ENCODE data around the gene MEDAG. TPM values are rescaled to one million over a fixed set of nuclear protein-coding genes. Genes with fewer than 3 reads are reported as not detected.

The MEDAG gene
- total RNA-seq, 1 donor = 46.7 TPM

DNA sequence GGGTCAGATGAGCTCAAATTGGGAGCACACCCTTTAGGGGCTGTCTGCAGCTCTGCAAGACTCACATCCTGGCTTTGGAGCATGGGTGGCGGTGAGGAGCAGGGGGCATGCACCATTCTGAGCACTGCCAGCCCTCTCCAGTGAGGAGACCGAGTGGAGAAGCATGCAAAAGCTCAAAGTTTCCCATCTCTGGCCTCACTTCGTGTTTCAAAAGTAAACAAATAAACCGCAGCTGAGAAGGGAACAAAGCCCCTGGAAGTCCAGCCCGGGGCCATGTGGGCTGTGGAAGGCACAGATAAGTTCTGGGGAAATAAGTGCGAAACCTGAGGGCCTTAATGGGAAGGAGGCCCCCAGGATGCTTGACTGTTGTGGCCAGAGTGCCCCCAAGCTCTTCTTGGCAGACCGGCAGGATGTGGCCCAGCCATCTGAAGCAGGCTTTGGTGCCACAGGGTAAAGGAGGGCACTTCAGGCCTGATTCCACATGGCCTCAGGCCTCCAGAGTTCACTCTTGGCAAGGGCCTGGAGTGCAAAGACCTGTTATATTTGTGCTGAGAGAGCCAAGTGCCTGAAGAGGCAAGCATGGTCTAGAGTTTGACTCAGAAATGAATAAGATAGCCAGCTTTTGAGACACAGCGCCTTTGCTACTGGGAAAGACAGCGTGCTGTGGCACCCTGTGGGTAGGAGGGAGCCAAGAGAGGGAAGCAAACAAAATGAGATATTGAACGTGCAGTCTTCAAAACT lies 1.2 kb downstream of the MEDAG start:
- DNase-seq (ENCODE audit: insufficient read length, low spot score, missing footprints) = no peak
- Histone ChIP-seq H3K79me2 (ENCODE audit: insufficient read depth, low read length) (peaks cover 54% of the 10 kb centered on the region), H3K9me3 (ENCODE audit: low read depth, low read length) (no peaks in the 10 kb centered on the region), H3K4me2 (ENCODE audit: insufficient read depth, low read length) (peak overlapping the region; percentile 79), H3K36me3 (ENCODE audit: insufficient read depth, low read length) (peaks cover 17% of the 10 kb centered on the region), H3K27ac (ENCODE audit: low read depth, low read length) (peak overlapping the region; percentile 89), H3K4me1 (ENCODE audit: insufficient read depth, low read length) (peaks cover 25% of the 10 kb centered on the region), H3K27me3 (ENCODE audit: insufficient read depth, low read length) (no peaks in the 10 kb centered on the region), H2AFZ (ENCODE audit: low read length) (no peak overlapping the region), H3K4me3 (ENCODE audit: insufficient read depth, low read length) (peak overlapping the region; percentile 77), H4K20me1 (ENCODE audit: insufficient read depth, low read length) (peaks cover 7% of the 10 kb centered on the region)
- TF ChIP-seq, protein P1, sequence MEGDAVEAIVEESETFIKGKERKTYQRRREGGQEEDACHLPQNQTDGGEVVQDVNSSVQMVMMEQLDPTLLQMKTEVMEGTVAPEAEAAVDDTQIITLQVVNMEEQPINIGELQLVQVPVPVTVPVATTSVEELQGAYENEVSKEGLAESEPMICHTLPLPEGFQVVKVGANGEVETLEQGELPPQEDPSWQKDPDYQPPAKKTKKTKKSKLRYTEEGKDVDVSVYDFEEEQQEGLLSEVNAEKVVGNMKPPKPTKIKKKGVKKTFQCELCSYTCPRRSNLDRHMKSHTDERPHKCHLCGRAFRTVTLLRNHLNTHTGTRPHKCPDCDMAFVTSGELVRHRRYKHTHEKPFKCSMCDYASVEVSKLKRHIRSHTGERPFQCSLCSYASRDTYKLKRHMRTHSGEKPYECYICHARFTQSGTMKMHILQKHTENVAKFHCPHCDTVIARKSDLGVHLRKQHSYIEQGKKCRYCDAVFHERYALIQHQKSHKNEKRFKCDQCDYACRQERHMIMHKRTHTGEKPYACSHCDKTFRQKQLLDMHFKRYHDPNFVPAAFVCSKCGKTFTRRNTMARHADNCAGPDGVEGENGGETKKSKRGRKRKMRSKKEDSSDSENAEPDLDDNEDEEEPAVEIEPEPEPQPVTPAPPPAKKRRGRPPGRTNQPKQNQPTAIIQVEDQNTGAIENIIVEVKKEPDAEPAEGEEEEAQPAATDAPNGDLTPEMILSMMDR (IDR thresholded peaks at IDR 0.05; ENCODE audit: extremely low read depth, low read depth, low read length) = no peak

- H3K27ac ChIP-seq (ENCODE audit: low read depth, low read length) = peak overlapping the region; percentile 89
- peaks cover 66% of the 10 kb centered on the region for H3K79me2 ChIP-seq (ENCODE audit: insufficient read depth, low read length)
- TF ChIP-seq, protein P1 (IDR thresholded peaks at IDR 0.05; ENCODE audit: extremely low read depth, low read depth, low read length) = no peak
- peak; percentile 66 for DNase-seq (ENCODE audit: insufficient read length, low spot score, missing footprints)
- H2AFZ ChIP-seq (ENCODE audit: low read length) = no peak overlapping the region
- H3K27me3 ChIP-seq (ENCODE audit: insufficient read depth, low read length) = no peaks in the 10 kb centered on the region
- peak overlapping the region; percentile 79 for H3K4me2 ChIP-seq (ENCODE audit: insufficient read depth, low read length)
- H3K4me1 ChIP-seq (ENCODE audit: insufficient read depth, low read length) = peaks cover 25% of the 10 kb centered on the region
- H3K4me3 ChIP-seq (ENCODE audit: insufficient read depth, low read length) = peak overlapping the region; percentile 77
- H4K20me1 ChIP-seq (ENCODE audit: insufficient read depth, low read length) = peaks cover 18% of the 10 kb centered on the region
- H3K36me3 ChIP-seq (ENCODE audit: insufficient read depth, low read length) = peaks cover 17% of the 10 kb centered on the region
- no peaks in the 10 kb centered on the region for H3K9me3 ChIP-seq (ENCODE audit: low read depth, low read length)
Observed at GRCh38 chr13:30908416-30908980, 2.4 kb downstream of the MEDAG start.

GRCh38 chr13:30910676-30911075 lies 4.6 kb downstream of the MEDAG start:
- peaks cover 19% of the 10 kb centered on the region for H3K4me1 ChIP-seq (ENCODE audit: insufficient read depth, low read length)
- H3K27me3 ChIP-seq (ENCODE audit: insufficient read depth, low read length) = no peaks in the 10 kb centered on the region
- peaks cover 28% of the 10 kb centered on the region for H4K20me1 ChIP-seq (ENCODE audit: insufficient read depth, low read length)
- H3K4me3 ChIP-seq (ENCODE audit: insufficient read depth, low read length) = no peak overlapping the region
- no peak for DNase-seq (ENCODE audit: insufficient read length, low spot score, missing footprints)
- H3K36me3 ChIP-seq (ENCODE audit: insufficient read depth, low read length) = peaks cover 17% of the 10 kb centered on the region
- TF ChIP-seq, protein P1 (IDR thresholded peaks at IDR 0.05; ENCODE audit: extremely low read depth, low read depth, low read length) = no peak
- no peak overlapping the region for H3K27ac ChIP-seq (ENCODE audit: low read depth, low read length)
- no peak overlapping the region for H2AFZ ChIP-seq (ENCODE audit: low read length)
- H3K79me2 ChIP-seq (ENCODE audit: insufficient read depth, low read length) = peaks cover 84% of the 10 kb centered on the region
- H3K4me2 ChIP-seq (ENCODE audit: insufficient read depth, low read length) = no peak overlapping the region
- H3K9me3 ChIP-seq (ENCODE audit: low read depth, low read length) = no peaks in the 10 kb centered on the region
